HG02571 (cell line): Measurements from ENCODE around the gene TBL1X.

Experiments
- ATAC-seq: cut with Tn5 transposase; IDR thresholded peaks from one replicate; pipeline ENCODE4 v1.9.1; 2021; ENCODE audit warnings: mild to moderate bottlenecking, moderate library complexity; ENCODE audit not compliant: unreplicated experiment

Gene TBL1X

DNA sequence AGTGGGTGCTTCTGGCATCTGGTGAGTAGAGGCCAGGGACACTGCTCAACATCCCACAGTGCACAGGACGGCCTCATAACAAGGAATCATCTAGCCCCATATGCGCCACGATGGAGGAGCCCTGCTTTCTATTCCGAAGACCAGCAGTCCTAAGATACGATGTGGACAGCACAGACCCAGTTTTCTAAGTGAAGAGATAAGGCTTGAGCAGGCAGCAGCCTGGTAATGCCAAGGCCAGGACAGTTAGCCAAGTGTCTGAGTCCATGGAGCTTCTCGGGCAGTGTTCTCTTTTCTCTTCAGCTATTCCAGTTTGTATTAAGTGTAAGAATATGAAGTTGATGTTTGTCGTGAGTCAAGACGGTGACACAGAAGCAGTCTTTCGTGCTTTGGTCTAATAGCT lies 112.7 kb downstream of the TBL1X start:
- ATAC-seq: no peak

DNA sequence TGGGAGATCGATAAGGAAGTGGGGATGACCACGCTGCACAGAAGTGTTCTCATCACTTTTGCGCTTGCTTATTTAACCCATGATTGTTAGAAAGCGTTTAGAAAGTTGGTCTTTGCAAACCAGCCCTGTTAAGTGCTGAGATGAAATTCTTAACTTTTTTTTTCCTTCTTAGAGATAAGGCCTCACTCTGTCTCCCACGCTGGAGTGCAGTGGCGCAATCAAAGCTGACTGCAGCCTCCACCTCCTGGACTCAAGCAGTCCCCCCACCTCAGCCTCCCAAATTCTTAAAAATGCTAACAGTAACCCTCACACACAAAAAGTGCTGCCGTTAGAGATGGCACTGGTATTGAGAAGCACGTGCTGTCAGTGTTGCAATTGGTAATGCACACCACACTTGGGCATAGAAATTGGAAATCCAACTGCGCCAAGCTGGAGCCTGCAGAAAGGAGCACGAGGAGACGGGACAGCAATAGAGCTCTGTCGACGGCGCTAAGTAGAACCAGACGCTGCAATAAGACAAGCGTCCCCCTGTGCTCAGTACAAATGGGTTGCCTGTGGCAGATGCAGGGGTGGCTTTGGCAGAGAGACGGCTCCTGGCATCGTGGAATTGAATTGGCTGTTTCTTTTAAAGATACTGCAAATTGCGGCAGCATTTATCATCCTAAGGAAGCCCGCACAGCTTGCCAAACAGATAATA lies 113.4 kb downstream of the TBL1X start:
- ATAC-seq: no peak

DNA sequence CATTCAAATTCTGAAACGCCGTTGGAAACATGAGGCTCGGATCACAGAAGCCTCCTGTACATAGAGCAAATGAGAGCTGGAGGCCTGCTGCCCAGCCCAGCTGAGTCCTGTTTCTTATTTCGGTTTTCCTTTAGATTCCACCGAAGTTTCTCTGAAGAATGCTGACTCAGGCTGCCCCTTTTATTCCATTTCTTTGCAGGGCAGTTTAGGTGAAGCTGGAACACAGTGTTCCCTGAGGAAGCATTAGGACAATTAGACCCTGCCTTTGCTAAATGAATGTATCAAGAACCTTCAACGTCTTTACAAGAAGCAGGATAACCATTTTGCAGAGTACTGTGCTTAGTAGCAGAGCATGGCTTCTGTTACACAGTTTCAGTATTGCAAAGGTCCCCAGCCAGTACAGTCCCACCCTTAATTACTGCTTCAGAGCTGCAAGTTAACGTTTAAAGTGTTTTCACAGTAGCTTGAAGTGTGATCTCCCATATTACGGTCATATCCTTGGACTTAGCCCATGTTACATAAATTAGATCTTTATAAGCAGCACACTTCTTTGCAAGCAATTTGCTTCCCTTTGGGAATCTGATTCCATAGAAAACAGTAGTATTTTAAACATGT lies 117.0 kb downstream of the TBL1X start:
- ATAC-seq: no peak

DNA sequence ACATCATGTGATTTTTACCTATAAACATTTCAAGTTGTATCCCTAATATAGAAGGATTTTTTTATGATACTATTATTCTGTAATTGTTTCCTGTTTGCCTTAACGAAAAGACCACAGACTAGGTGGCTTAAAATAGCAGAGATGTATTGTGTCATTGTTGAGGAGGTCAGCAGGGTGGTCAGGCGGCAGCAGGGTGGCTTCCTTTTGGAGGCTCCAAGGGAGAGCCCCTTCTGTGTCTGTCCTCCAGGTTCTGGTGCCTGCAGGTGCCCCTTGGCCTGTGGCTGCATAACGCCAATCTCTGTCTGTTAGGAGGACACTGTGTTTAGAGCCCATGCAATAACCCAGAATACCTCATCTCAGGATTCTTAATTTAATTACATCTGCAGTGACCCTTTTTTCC lies 118.1 kb downstream of the TBL1X start:
- ATAC-seq: no peak

DNA sequence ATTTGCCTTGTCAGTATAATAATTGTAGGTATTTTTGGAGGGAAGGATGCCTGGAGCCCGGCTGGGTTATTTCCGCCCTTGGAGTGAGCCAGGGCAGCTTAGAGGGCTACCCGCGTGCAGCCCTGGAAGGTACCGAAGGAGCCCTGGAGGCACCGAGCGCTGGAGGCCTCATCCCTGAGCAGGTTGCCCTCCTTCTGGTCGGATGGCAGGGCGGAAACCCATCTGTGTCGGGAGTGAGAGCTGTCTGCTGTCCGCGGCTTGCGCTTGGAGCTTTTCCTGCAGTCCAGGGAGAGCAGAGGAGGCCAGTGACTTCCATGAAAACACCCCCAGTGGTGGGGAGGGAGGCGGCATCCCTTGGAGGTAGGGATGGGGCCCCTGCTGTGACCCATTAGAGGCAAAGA lies 122.1 kb downstream of the TBL1X start:
- no peak for ATAC-seq

DNA sequence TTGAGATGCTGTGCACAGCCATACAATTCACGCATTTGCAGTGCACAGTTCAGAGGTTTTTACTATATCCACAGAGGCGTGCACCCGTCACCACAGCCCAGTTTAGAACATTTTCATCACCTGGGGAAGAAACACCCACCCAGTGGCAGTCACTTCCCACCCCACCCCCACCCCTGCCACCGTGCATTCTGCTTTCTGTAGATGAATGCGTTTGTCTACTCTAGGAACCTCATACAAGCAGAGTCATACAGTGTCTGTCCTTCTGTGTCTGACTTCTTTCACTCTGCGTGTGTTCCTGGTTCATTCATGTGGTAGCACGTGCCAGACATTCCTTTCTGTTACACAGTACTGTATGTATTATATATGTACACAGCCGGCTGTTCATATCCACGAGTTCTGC lies 122.8 kb downstream of the TBL1X start:
- ATAC-seq: no peak

DNA sequence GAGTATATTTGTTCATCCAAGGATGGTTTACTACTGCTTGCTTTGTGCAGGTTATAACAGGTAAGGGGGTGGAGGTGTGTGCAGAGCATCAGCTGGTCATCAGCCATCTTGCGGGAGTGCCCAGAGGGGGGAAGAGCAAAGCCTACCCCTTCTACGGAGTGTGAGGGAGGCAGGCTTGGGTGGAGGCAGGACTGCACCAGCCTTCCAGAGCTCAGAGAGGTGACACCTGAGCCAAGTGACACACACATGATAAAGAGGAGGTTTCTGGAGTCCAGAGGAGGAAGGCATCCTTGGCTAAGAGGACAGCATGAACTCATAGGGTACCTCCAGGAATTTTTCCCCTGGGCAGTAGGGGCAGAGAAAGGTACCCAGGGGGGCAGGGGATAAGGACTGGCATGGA lies 126.6 kb downstream of the TBL1X start:
- no peak for ATAC-seq

DNA sequence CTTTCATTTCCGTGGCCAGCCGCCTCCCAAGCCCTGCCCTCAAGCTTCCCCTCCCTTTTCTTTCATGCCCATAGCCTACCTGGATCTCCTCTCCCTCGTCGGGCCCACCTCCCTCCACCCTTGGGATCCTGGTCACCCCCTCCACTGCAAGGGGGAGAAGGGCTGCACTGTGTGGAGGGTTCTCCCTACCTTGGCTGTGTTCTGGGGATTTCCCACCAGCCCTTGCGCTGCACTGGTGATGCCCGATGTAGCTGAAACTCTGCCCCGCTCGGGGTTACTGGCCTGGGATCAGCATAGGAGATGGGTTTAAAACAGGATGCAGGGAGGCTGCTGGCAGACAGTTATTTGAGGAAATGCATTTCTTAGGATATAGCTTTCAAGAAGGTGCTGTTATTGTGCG lies 128.9 kb downstream of the TBL1X start:
- no peak for ATAC-seq

DNA sequence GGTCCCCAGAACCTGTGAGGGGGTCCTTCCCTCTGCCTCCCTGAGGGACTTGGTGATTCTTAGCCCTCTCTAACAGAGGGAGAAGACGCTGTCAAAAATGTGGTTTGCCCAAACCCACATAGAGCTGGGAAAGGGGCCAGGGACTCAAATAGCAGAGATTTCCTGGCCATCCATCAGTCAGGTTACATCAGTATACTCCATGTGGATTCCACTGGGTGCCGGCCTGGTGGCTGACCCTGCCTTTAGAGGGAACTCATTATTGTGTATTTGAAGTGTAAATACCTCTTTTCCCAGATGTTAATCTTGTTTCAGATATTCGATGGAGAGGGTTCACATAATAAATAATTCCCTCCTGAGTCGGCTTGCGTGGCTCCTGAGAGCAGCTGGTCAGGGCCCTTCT lies 130.3 kb downstream of the TBL1X start:
- ATAC-seq: no peak

DNA sequence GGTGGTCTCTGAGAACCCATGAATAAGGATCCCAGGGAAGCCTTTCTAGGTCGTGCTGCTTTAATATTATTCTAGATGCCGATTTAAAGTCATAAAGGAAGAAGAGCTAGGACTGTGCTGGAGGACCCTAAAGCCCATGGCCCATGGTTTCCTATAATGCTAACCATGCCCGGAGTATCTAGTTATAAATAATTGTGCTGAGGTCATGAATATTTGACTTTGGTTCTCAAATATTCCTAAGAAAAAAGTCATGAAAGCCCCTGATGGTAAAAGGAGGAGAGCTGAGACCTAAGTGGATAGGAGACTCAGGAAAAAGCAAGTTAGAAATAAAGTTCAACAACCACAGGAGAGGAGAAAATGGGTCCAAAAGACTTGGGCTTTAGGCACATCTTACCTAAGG lies 132.0 kb downstream of the TBL1X start:
- no peak for ATAC-seq

DNA sequence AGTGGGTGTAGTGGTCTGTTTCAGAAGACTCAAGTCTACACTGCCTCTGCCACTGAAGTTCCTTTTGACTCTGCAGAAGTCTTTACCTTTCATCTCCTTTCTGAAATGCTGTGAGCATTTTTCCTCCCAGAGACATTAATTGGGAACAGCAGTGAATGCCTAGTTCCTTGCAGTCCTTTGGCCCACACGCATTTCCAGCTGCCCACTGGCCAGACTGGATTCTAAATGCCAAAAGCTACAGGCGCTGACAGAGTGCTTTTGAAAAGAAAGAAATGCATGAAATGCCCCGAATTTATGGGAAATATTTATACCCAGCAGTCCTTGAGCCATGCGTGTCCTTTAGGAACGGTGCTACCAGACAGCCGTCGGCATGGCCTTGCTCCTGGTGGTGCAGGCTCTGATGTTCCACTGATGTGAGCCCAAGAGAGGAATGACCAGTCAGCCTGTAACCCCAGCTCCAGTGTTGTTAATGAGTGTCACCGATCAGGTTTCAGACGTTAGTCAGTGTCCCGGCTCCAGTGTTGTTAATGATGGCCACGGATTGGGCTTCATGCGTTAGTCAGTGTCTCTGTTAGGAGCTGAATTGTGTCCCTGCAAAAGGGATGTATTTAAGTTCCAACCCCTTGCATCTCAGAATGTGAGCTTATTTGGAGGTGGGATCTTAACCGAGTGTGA lies 132.6 kb downstream of the TBL1X start:
- no peak for ATAC-seq

DNA sequence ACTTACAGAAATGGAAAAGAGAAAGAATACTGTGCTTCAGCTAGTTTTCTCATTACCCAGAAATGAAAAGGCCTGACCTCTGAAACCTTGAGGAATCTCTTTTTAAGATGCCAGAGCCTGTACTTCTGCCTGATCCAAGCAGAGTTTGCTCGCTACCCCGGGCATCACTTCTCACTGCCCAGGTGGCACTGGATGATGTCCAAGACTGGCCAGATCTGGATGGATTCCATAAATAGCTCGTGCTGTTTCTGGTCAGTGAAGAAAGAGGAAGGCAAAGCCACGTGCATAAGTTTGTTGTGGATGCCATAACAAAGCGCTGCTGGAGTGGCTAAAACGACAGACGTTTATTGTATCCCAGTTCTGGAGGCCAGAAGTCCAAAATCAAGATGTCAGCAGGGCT lies 133.5 kb downstream of the TBL1X start:
- no peak for ATAC-seq

DNA sequence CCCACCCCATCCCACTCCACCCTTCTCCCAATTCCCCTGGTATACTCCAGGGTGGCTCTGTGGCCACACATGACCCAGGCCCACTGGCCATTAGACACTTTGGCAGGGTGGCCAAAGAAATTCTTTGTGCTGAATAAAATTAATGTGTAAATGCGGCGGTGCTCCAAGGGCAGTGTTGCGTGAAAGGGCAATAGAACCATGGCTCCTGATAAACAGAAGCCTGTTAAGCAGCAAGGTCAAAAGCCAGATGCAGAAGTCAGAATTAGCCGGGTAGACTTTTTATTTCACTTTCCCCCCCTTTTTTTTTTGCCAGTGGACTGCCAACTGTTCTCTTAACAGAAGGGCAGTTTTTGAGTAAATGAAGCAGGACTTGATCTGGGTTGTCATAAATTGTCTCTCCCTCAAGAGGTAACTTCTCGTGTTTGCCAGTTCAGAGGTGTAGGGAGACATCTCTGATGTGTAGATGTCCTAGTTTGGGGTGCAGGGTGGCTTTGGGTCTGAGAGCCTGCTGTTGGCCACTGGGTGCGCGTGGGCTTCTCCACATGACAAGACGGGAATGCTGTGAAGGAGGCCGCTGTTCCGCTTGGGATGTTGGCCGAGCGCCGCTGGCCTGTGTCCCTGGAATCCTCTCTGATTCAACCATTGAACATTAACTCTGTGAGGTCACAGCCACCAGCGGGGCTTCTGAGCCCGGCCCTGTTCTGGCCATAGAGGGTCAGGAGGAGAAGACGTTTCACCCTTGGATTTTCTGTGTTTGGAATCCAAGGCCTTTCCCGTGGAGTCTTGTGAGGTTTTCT lies 139.5 kb downstream of the TBL1X start:
- ATAC-seq: no peak

DNA sequence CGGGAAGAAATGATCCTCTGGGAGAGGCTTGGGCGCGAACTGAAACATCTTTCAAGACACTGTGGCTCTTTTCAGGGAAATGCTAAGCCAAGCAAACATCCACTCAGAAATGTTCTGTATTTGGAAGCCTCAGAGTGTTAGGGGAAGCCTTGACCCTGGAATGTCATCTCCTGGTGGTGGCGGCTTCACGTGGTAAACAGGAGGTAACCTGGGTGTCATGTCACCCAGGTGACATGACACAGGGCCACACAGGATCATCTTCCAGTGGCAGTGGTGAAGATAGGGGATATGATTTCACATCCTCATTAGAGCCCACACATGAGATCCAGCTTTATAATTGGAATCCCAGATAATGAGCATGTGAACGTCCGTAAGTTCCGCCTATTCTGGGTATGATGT lies 140.0 kb downstream of the TBL1X start:
- no peak for ATAC-seq

DNA sequence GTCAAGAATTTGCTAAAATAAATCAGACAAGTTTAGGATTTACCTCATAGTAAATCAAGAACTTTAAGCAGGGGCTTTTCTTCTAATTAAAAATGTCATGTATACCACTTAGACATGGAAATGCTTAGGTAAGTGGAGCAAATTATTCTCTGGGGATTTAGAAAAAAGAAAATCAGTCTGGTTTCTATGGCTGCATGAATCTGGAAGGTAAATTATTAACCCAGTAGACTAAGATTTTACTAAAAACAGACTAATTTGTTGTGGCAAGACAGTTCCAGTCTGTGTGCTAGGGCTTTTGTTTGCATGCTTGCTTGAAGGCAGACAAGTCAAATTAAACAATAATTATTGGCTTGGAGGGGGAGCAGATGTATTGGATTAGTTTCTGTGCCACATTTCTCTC lies 140.6 kb downstream of the TBL1X start:
- no peak for ATAC-seq

DNA sequence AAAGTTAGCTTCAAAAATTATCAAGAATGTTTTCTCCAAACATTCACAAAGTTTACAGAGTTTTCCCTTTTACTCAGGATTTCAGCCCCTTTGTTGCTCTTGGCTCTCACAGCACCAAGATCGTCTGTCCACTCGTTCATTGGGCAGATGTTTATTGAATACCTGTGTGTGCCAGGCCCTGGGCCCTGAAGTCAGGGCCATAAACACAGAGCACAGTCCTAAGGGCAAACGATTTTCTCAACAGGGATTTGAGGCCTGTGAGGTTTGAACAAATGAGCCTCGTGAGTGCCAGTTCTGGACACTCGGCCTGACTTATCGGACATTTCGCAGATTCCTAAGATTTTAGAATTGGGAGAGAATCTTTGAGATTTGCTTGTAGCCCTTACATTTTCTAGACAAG lies 142.1 kb downstream of the TBL1X start:
- no peak for ATAC-seq

DNA sequence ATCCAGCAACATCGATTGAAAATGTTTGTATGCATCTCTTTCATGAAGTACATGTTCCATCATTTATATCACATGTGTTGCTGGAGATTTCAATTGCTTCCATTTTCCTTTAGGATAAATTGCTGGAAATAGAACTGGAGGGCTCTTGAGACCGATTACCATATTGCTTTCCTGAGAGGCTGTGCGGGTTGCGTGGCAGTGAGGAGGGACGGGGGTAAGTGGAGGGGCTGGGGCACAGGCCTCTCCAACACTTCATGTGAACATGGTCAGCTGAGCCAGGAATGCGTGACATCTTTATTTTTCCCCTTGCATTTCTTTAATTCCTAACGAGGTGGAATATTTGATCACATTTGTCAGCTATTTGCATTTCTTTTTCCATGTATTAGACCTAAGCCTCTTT lies 144.6 kb downstream of the TBL1X start:
- no peak for ATAC-seq

DNA sequence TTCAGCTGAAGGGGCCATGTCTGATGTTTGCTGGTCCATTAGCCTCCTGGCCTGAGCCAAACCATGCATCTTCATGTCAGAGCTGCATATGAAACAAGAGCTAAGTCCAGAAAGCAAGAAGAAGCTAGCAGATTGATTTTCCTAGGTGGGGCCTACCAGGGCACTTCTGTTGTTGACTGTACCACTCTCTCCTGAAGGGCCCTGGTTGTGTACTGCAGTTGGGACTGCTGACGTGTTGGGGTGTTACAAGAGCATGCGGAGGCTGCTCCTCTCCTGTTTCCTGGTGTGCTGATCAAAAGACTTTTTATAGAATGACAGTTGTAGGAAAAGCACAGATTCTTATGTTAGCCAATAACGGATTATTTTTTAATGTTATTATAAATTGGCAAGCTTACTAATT lies 145.1 kb downstream of the TBL1X start:
- no peak for ATAC-seq

DNA sequence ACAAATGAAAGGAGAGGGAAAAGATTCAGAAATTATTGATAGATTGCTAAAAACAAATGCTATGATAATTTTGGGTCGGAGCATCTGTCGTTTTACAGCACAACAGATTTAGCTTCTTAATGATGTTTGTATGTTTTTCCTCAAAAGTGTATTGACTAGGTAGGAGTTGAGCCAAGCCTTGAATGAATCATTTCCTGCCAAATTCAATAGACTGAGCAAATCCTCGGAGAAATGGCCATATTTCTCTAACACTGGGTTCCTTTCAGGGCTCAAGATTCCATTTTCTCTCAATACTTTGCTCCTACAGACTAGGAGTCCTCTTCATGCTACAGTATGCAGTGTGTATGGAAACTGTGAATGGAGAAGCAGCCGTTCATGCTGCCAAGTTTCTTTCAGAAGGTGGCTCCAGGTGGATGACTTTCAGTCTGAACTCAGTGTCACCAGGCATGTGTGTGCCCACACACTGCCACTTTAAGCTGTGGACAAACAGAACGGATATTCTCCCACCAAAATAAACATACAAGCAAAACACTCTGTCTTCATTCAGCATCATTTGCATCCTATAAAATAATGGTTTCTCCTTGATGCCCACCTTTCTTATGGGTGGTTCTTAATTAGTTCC lies 146.0 kb downstream of the TBL1X start:
- ATAC-seq: no peak

DNA sequence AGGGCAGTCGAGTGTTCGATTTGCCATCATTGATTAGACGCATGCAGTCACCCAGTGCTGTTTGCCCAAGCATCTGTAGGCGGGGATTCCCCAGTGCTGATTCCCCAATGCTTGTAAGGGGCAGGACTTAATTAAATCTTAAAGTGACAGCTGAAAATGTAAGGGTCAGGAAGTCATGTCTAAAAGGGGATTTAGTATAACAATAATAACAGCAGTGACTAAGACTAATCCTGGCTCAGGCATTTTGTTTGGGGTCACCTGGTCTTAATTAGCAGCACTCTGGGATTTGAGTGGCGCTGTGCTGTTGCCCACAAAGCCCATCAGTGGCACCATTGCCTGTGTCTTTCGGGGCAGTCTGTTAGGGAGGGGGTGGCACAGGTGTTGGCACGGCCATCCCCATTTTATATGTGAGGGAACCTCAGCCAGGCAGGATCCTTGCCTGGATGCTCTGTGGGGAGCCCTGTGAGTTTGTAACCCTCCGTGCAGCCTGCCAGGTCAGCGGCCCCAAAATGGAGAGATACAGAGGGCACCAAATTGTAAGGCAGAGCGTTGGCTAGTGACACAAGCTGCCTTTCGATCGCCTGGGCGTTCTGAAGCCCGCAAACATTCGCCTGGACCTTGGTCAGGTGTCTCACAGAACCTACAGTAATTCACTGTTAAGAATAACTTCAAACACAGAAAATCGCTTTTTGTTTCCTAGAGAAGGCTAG lies 146.7 kb downstream of the TBL1X start:
- ATAC-seq: no peak

DNA sequence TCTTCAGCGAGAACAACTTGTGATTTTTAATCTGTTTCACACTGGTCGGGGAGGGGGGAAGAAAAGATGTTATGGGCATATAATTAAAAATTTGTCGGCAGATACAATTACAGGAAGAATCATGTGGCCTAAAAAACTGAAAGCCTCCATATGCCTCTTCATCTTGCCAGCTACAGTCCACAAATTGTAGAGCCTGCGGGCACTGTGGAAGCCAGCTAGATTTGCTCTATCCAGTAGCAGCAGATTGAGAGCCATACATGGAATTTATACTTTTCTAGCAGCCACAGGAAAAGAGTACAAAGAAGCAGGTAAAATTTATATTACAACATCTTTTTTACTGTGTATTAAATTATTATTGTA lies 147.3 kb downstream of the TBL1X start:
- ATAC-seq: no peak
